ENCODE results near the gene ALOX15B.
"Not testable (repeated sequence)": the region's sequence is repeated elsewhere in the genome, so short reads cannot be mapped to it uniquely, and the experiment has no call there.

The ALOX15B gene

GRCh38 chr17:8057691-8058114 lies 18.8 kb downstream of the ALOX15B start:
- no peaks in the 10 kb centered on the region for H3K36me3 ChIP-seq (ENCODE audit: insufficient read depth, low read length)
- H3K9me2 ChIP-seq (replicated peaks; ENCODE audit: low read depth, low read length), result no peaks in the 10 kb centered on the region
- peak overlapping the region; percentile 63 for H2AFZ ChIP-seq (ENCODE audit: low read length)
- H3K4me1 ChIP-seq (ENCODE audit: insufficient read depth, low read length, poor library complexity, severe bottlenecking), result peaks cover 27% of the 10 kb centered on the region
- peak overlapping the region; percentile 58 for H3K4me2 ChIP-seq (ENCODE audit: low read depth, low read length, poor library complexity, severe bottlenecking)
- H3K9me3 ChIP-seq (ENCODE audit: insufficient read depth, low read depth, low read length), result no peaks in the 10 kb centered on the region
- H3F3A ChIP-seq (ENCODE audit: low read depth), result no peaks in the 10 kb centered on the region
- H3K9ac ChIP-seq (ENCODE audit: low read depth, low read length, poor library complexity, severe bottlenecking), result peak overlapping the region; percentile 42
- H3K27me3 ChIP-seq (ENCODE audit: insufficient read depth, low read length, poor library complexity, severe bottlenecking), result no peaks in the 10 kb centered on the region
- peak overlapping the region; percentile 3 for H3K4me3 ChIP-seq (ENCODE audit: low read length, poor library complexity, severe bottlenecking)
- no peaks in the 10 kb centered on the region for H3K79me2 ChIP-seq (ENCODE audit: insufficient read depth, low read length)
- no peak for TF ChIP-seq EZH2phosphoT487 (IDR thresholded peaks at IDR 0.05; ENCODE audit: borderline replicate concordance)
- TF ChIP-seq, protein P1, sequence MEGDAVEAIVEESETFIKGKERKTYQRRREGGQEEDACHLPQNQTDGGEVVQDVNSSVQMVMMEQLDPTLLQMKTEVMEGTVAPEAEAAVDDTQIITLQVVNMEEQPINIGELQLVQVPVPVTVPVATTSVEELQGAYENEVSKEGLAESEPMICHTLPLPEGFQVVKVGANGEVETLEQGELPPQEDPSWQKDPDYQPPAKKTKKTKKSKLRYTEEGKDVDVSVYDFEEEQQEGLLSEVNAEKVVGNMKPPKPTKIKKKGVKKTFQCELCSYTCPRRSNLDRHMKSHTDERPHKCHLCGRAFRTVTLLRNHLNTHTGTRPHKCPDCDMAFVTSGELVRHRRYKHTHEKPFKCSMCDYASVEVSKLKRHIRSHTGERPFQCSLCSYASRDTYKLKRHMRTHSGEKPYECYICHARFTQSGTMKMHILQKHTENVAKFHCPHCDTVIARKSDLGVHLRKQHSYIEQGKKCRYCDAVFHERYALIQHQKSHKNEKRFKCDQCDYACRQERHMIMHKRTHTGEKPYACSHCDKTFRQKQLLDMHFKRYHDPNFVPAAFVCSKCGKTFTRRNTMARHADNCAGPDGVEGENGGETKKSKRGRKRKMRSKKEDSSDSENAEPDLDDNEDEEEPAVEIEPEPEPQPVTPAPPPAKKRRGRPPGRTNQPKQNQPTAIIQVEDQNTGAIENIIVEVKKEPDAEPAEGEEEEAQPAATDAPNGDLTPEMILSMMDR (conservative IDR thresholded peaks at IDR 0.05; ENCODE audit: low read length), result peak; percentile 84
- no peaks in the 10 kb centered on the region for H4K20me1 ChIP-seq (ENCODE audit: insufficient read depth, low read length, poor library complexity, severe bottlenecking)

- no peaks in the 10 kb centered on the region for H3K36me3 ChIP-seq (ENCODE audit: insufficient read depth, low read length)
- no peaks in the 10 kb centered on the region for H4K20me1 ChIP-seq (ENCODE audit: insufficient read depth, low read length, poor library complexity, severe bottlenecking)
- no peak overlapping the region for H3K9ac ChIP-seq (ENCODE audit: low read depth, low read length, poor library complexity, severe bottlenecking)
- no peaks in the 10 kb centered on the region for H3K27me3 ChIP-seq (ENCODE audit: insufficient read depth, low read length, poor library complexity, severe bottlenecking)
- H3K79me2 ChIP-seq (ENCODE audit: insufficient read depth, low read length), result no peaks in the 10 kb centered on the region
- H3K4me1 ChIP-seq (ENCODE audit: insufficient read depth, low read length, poor library complexity, severe bottlenecking), result peaks cover 27% of the 10 kb centered on the region
- H3K4me3 ChIP-seq (ENCODE audit: low read length, poor library complexity, severe bottlenecking), result no peak overlapping the region
- no peaks in the 10 kb centered on the region for H3F3A ChIP-seq (ENCODE audit: low read depth)
- H3K9me2 ChIP-seq (replicated peaks; ENCODE audit: low read depth, low read length), result no peaks in the 10 kb centered on the region
- H3K4me2 ChIP-seq (ENCODE audit: low read depth, low read length, poor library complexity, severe bottlenecking), result no peak overlapping the region
- H2AFZ ChIP-seq (ENCODE audit: low read length), result no peak overlapping the region
- TF ChIP-seq, protein P1 (conservative IDR thresholded peaks at IDR 0.05; ENCODE audit: low read length), result no peak
- TF ChIP-seq EZH2phosphoT487 (IDR thresholded peaks at IDR 0.05; ENCODE audit: borderline replicate concordance), result no peak
- no peaks in the 10 kb centered on the region for H3K9me3 ChIP-seq (ENCODE audit: insufficient read depth, low read depth, low read length)
Measured at GRCh38 chr17:8059131-8059530, 20.3 kb downstream of the ALOX15B start.

- H3K9me3 ChIP-seq (ENCODE audit: insufficient read depth, low read depth, low read length), result no peaks in the 10 kb centered on the region
- H2AFZ ChIP-seq (ENCODE audit: low read length), result peak overlapping the region; percentile 47
- no peaks in the 10 kb centered on the region for H3K36me3 ChIP-seq (ENCODE audit: insufficient read depth, low read length)
- no peaks in the 10 kb centered on the region for H4K20me1 ChIP-seq (ENCODE audit: insufficient read depth, low read length, poor library complexity, severe bottlenecking)
- H3F3A ChIP-seq (ENCODE audit: low read depth), result no peaks in the 10 kb centered on the region
- no peaks in the 10 kb centered on the region for H3K79me2 ChIP-seq (ENCODE audit: insufficient read depth, low read length)
- no peak overlapping the region for H3K9ac ChIP-seq (ENCODE audit: low read depth, low read length, poor library complexity, severe bottlenecking)
- H3K27me3 ChIP-seq (ENCODE audit: insufficient read depth, low read length, poor library complexity, severe bottlenecking), result no peaks in the 10 kb centered on the region
- H3K4me3 ChIP-seq (ENCODE audit: low read length, poor library complexity, severe bottlenecking), result no peak overlapping the region
- no peak overlapping the region for H3K4me2 ChIP-seq (ENCODE audit: low read depth, low read length, poor library complexity, severe bottlenecking)
- H3K9me2 ChIP-seq (replicated peaks; ENCODE audit: low read depth, low read length), result no peaks in the 10 kb centered on the region
- peaks cover 27% of the 10 kb centered on the region for H3K4me1 ChIP-seq (ENCODE audit: insufficient read depth, low read length, poor library complexity, severe bottlenecking)
- TF ChIP-seq, protein P1 (conservative IDR thresholded peaks at IDR 0.05; ENCODE audit: low read length), result peak; percentile 84
- no peak for TF ChIP-seq EZH2phosphoT487 (IDR thresholded peaks at IDR 0.05; ENCODE audit: borderline replicate concordance)
Measured at GRCh38 chr17:8060274-8060673, 21.4 kb downstream of the ALOX15B start.

GRCh38 chr17:8061851-8062250 lies 23.0 kb downstream of the ALOX15B start:
- H3K9me3 ChIP-seq (ENCODE audit: insufficient read depth, low read depth, low read length); H3K9me2 ChIP-seq (replicated peaks; ENCODE audit: low read depth, low read length); H3K4me2 ChIP-seq (ENCODE audit: low read depth, low read length, poor library complexity, severe bottlenecking); H3F3A ChIP-seq (ENCODE audit: low read depth); H3K9ac ChIP-seq (ENCODE audit: low read depth, low read length, poor library complexity, severe bottlenecking); H3K4me3 ChIP-seq (ENCODE audit: low read length, poor library complexity, severe bottlenecking); H2AFZ ChIP-seq (ENCODE audit: low read length); H3K36me3 ChIP-seq (ENCODE audit: insufficient read depth, low read length); H3K27me3 ChIP-seq (ENCODE audit: insufficient read depth, low read length, poor library complexity, severe bottlenecking); H3K79me2 ChIP-seq (ENCODE audit: insufficient read depth, low read length); H4K20me1 ChIP-seq (ENCODE audit: insufficient read depth, low read length, poor library complexity, severe bottlenecking): not testable (repeated sequence)
- H3K4me1 ChIP-seq (ENCODE audit: insufficient read depth, low read length, poor library complexity, severe bottlenecking), result peaks cover 12% of the 10 kb centered on the region

Measured in Loucy (cell line).